ENCODE data around the gene ABCB8. TPM values are rescaled to one million over a fixed set of nuclear protein-coding genes. Genes with fewer than 3 reads are reported as not detected.

Gene ABCB8
- total and polyA plus RNA-seq, 2 donors (not counting 1 experiment from before 2014, with no cell fraction given): 41.4 to 69.7 TPM

DNA sequence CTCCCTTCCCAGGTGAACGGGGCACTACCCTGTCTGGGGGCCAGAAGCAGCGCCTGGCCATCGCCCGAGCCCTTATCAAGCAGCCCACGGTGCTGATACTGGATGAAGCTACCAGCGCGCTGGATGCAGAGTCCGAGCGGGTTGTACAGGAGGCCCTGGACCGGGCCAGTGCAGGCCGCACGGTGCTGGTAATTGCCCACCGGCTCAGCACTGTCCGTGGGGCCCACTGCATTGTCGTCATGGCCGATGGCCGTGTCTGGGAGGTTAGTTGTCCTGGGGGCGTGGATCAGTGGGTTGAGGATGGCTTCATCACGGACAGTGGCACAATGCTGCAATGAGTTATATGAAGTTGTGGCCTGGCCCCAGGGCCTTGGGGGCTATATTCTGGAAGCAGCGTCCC lies 15.7 kb downstream of the ABCB8 start:
- no peaks in the 10 kb centered on the region for H3K79me2 ChIP-seq (ENCODE audit: control insufficient read depth, insufficient read depth, low read length)
- H3K4me2 ChIP-seq (replicated peaks; ENCODE audit: low read depth, low read length, poor library complexity, severe bottlenecking): no peak overlapping the region
- TF ChIP-seq EZH2 (IDR thresholded peaks at IDR 0.05; ENCODE audit: borderline replicate concordance, insufficient read depth, low read depth, low read length, poor library complexity, severe bottlenecking): no peak
- TF ChIP-seq, protein P1, sequence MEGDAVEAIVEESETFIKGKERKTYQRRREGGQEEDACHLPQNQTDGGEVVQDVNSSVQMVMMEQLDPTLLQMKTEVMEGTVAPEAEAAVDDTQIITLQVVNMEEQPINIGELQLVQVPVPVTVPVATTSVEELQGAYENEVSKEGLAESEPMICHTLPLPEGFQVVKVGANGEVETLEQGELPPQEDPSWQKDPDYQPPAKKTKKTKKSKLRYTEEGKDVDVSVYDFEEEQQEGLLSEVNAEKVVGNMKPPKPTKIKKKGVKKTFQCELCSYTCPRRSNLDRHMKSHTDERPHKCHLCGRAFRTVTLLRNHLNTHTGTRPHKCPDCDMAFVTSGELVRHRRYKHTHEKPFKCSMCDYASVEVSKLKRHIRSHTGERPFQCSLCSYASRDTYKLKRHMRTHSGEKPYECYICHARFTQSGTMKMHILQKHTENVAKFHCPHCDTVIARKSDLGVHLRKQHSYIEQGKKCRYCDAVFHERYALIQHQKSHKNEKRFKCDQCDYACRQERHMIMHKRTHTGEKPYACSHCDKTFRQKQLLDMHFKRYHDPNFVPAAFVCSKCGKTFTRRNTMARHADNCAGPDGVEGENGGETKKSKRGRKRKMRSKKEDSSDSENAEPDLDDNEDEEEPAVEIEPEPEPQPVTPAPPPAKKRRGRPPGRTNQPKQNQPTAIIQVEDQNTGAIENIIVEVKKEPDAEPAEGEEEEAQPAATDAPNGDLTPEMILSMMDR (IDR thresholded peaks at IDR 0.05): no peak
- no peak overlapping the region for H2AFZ ChIP-seq (ENCODE audit: insufficient read depth, low read depth, low read length, poor library complexity, severe bottlenecking)
- no peak overlapping the region for H3K4me3 ChIP-seq (ENCODE audit: control extremely low read depth in 1 of 5, extremely low read depth in 1 of 5, insufficient read depth in 1 of 5, low read depth in 2 of 5, low read length in 4 of 5)
- no peak for ATAC-seq (ENCODE audit: low read depth)
- no peak overlapping the region for H3K27ac ChIP-seq (ENCODE audit: low read length in 2 of 2)
- Mint-ChIP-seq H3K4me1 (no peaks in the 10 kb centered on the region), H3K27me3 (no peaks in the 10 kb centered on the region), H3K4me3 (no peak overlapping the region), H3K9me3 (ENCODE audit: insufficient read depth) (no peaks in the 10 kb centered on the region), H3K27ac (no peak overlapping the region)
- no peaks in the 10 kb centered on the region for H3K4me1 ChIP-seq (ENCODE audit: control insufficient read depth in 2 of 2, insufficient read depth in 2 of 2, low read length in 2 of 2)
- H4K20me1 ChIP-seq (ENCODE audit: control insufficient read depth, insufficient read depth, low read length, poor library complexity, severe bottlenecking): no peaks in the 10 kb centered on the region
- no peaks in the 10 kb centered on the region for H3K36me3 ChIP-seq (replicated peaks in 1 of 2; ENCODE audit: control extremely low read depth in 1 of 2, control insufficient read depth in 1 of 2, extremely low read depth in 1 of 2, insufficient read depth in 2 of 2, low read length in 1 of 2)
- ChIA-PET CTCF (no interaction called here), POLR2A (no interaction called here)
- 96% methylated on average over 20 of the region's 20 CpGs for WGBS (ENCODE audit: insufficient coverage)
- H3K9ac ChIP-seq (ENCODE audit: low read length): no peak overlapping the region
- DNase-seq: no peak
- H3K27me3 ChIP-seq (replicated peaks in 1 of 4; ENCODE audit: control extremely low read depth in 1 of 4, control insufficient read depth in 3 of 4, insufficient read depth in 4 of 4, low read length in 3 of 4): no peaks in the 10 kb centered on the region
- intact Hi-C loops (cut with micrococcal nuclease): no loop called here
- no peaks in the 10 kb centered on the region for H3K9me3 ChIP-seq (ENCODE audit: control extremely low read depth in 1 of 3, control insufficient read depth in 2 of 3, insufficient read depth in 1 of 3, low read length in 2 of 3)

DNA sequence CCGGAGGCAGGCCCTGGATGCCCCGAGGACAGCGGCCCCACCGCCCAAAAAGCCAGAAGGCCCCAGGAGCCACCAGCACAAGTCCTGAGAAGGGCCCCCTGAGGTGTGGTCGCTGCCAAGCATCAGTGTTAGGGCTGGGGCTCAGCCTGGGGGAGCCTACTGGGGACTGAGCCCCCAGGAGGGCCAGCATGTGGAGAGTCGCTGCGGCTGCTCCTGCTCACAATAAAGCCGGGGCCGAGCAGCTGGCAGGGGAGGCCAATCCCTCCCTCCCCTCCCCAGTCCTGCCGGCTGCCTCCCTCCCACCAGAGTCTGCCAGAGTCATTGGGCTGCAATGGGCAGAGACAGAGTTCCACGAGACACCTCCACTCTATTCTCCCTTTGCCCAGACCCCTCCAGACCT lies 17.0 kb downstream of the ABCB8 start:
- Histone ChIP-seq H3K27ac (ENCODE audit: low read length in 2 of 2) (no peak overlapping the region), H4K20me1 (ENCODE audit: control insufficient read depth, insufficient read depth, low read length, poor library complexity, severe bottlenecking) (no peaks in the 10 kb centered on the region), H3K9me3 (ENCODE audit: control extremely low read depth in 1 of 3, control insufficient read depth in 2 of 3, insufficient read depth in 1 of 3, low read length in 2 of 3) (no peaks in the 10 kb centered on the region), H3K4me2 (replicated peaks; ENCODE audit: low read depth, low read length, poor library complexity, severe bottlenecking) (no peak overlapping the region), H3K4me3 (ENCODE audit: control extremely low read depth in 1 of 5, extremely low read depth in 1 of 5, insufficient read depth in 1 of 5, low read depth in 2 of 5, low read length in 4 of 5) (no peak overlapping the region), H3K4me1 (ENCODE audit: control insufficient read depth in 2 of 2, insufficient read depth in 2 of 2, low read length in 2 of 2) (no peaks in the 10 kb centered on the region), H3K27me3 (replicated peaks in 1 of 4; ENCODE audit: control extremely low read depth in 1 of 4, control insufficient read depth in 3 of 4, insufficient read depth in 4 of 4, low read length in 3 of 4) (no peaks in the 10 kb centered on the region), H2AFZ (ENCODE audit: insufficient read depth, low read depth, low read length, poor library complexity, severe bottlenecking) (no peak overlapping the region), H3K79me2 (ENCODE audit: control insufficient read depth, insufficient read depth, low read length) (no peaks in the 10 kb centered on the region), H3K9ac (ENCODE audit: low read length) (no peak overlapping the region), H3K36me3 (replicated peaks in 1 of 2; ENCODE audit: control extremely low read depth in 1 of 2, control insufficient read depth in 1 of 2, extremely low read depth in 1 of 2, insufficient read depth in 2 of 2, low read length in 1 of 2) (no peaks in the 10 kb centered on the region)
- 98% methylated on average over 10 of the region's 11 CpGs for WGBS (ENCODE audit: insufficient coverage)
- no peaks in the 10 kb centered on the region for H3K27me3 Mint-ChIP-seq
- POLR2A ChIA-PET: no interaction called here
- no peak overlapping the region for H3K4me3 Mint-ChIP-seq
- no peak overlapping the region for H3K27ac Mint-ChIP-seq
- no peak for DNase-seq
- CTCF ChIA-PET: no interaction called here
- intact Hi-C loops (cut with micrococcal nuclease): no loop called here
- TF ChIP-seq, protein P1 (IDR thresholded peaks at IDR 0.05): no peak
- no peaks in the 10 kb centered on the region for H3K4me1 Mint-ChIP-seq
- no peaks in the 10 kb centered on the region for H3K9me3 Mint-ChIP-seq (ENCODE audit: insufficient read depth)
- ATAC-seq (ENCODE audit: low read depth): no peak
